KMS-11 (cell line): Measurements from ENCODE around the gene MYPN.

Experiments used
- H2AFZ ChIP-seq: fragments of 200-600 bp; sonication (generic); 2 replicates; pipeline ENCODE4 v1.6.1; 2016; ENCODE audit warnings: antibody characterized with exemption, mixed run types, low read depth
- H3K27ac ChIP-seq: fragments of 200-600 bp; sonication (generic); 2 replicates; pipeline ENCODE4 v1.6.1; 2016; ENCODE audit warnings: mild to moderate bottlenecking, mixed run types
- H3K27me3 ChIP-seq: fragments of 200-600 bp; sonication (generic); 2 replicates; pipeline ENCODE4 v1.6.1; 2017; ENCODE audit warnings: mild to moderate bottlenecking, low read depth, mixed run types, moderate library complexity; ENCODE audit not compliant: insufficient read depth
- H3K36me3 ChIP-seq: fragments of 200-600 bp; sonication (generic); 2 replicates; pipeline ENCODE4 v1.6.1; 2017; ENCODE audit warnings: mild to moderate bottlenecking, mixed run types; ENCODE audit not compliant: insufficient read depth
- H3K4me1 ChIP-seq: fragments of 200-600 bp; sonication (generic); 2 replicates; pipeline ENCODE4 v1.6.1; 2016; ENCODE audit warnings: mild to moderate bottlenecking, low read depth, mixed run types; ENCODE audit not compliant: poor library complexity, severe bottlenecking
- H3K4me2 ChIP-seq: fragments of 200-600 bp; sonication (generic); 2 replicates; pipeline ENCODE4 v1.7.0; 2016; ENCODE audit warnings: mild to moderate bottlenecking, mixed run types
- H3K4me3 ChIP-seq: fragments of 200-600 bp; sonication (generic); IDR thresholded peaks from 2 replicates; pipeline ENCODE4 v1.6.1; 2017; ENCODE audit warnings: low read depth, low read length, mixed read lengths; ENCODE audit not compliant: insufficient read depth
- H3K79me2 ChIP-seq: fragments of 200-600 bp; sonication (generic); 2 replicates; pipeline ENCODE4 v1.6.1; 2016; ENCODE audit warnings: low read depth, mixed run types; ENCODE audit not compliant: insufficient read depth
- H3K9ac ChIP-seq: fragments of 200-600 bp; sonication (generic); 2 replicates; pipeline ENCODE4 v1.6.1; 2016; ENCODE audit warnings: mild to moderate bottlenecking, mixed run types
- H4K20me1 ChIP-seq: fragments of 200-600 bp; sonication (generic); 2 replicates; pipeline ENCODE4 v1.6.1; 2016; ENCODE audit warnings: mild to moderate bottlenecking, mixed run types; ENCODE audit not compliant: insufficient read depth
- CTCF ChIP-seq: fragments of 200-600 bp; sonication (generic); conservative IDR thresholded peaks from 2 replicates; pipeline ENCODE4 v1.6.1; 2017; ENCODE audit warnings: low read depth, mild to moderate bottlenecking, antibody characterized with exemption, low read length, moderate library complexity, mixed read lengths

The MYPN gene

DNA sequence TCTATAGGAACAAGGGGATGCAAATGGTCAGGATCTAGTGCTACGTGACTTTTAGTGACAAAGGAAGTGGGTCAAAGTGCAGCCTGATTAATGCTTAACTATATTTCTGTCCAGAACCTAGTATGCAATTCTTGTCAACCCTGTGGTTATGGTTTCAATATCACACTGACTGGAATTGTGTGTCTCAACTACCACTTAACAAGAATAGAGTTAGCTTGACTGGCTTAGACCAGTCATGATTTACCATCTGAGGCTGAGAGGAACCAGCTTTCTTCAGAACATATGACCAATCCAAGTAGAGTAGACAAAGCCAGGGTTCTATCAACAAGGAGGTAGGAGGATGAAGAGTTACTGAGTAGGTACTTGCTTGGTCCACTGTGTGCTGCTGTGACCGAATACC lies 54.4 kb downstream of the MYPN start:
- no peaks in the 10 kb centered on the region for H3K27me3 ChIP-seq
- no peak for TF ChIP-seq CTCF
- H3K4me2 ChIP-seq = no peak overlapping the region
- H3K9ac ChIP-seq = no peak overlapping the region
- no peaks in the 10 kb centered on the region for H4K20me1 ChIP-seq
- H3K36me3 ChIP-seq = no peaks in the 10 kb centered on the region
- no peaks in the 10 kb centered on the region for H3K4me1 ChIP-seq
- no peak overlapping the region for H3K4me3 ChIP-seq
- no peak overlapping the region for H2AFZ ChIP-seq
- H3K79me2 ChIP-seq = no peaks in the 10 kb centered on the region
- H3K27ac ChIP-seq = no peak overlapping the region

DNA sequence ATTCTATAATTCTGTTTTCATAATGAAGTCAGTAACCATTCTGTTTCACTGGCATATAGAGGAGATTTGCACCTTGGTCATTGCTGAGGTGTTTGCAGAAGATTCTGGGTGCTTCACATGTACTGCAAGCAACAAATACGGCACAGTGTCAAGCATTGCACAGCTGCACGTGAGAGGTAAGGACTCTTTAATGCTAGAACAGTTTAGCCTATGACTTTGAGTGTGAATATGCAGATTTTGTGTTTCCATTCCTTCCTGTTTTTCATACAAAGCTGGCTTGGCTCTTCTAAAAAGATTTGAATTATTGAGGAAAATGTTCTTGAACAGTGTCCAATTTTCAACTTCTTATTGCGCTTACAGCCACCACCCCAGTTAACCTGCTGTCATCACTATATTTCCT lies 56.4 kb downstream of the MYPN start:
- Histone ChIP-seq H3K4me1 (no peaks in the 10 kb centered on the region), H3K9ac (no peak overlapping the region), H3K27me3 (no peaks in the 10 kb centered on the region), H4K20me1 (no peaks in the 10 kb centered on the region), H3K27ac (no peak overlapping the region), H3K79me2 (no peaks in the 10 kb centered on the region), H3K4me2 (no peak overlapping the region), H3K36me3 (no peaks in the 10 kb centered on the region), H2AFZ (no peak overlapping the region), H3K4me3 (no peak overlapping the region)
- no peak for TF ChIP-seq CTCF

GRCh38 chr10:68166871-68167585 lies 57.7 kb downstream of the MYPN start:
- H3K4me2 ChIP-seq = no peak overlapping the region
- no peak overlapping the region for H3K27ac ChIP-seq
- H3K79me2 ChIP-seq = no peaks in the 10 kb centered on the region
- no peaks in the 10 kb centered on the region for H3K4me1 ChIP-seq
- no peaks in the 10 kb centered on the region for H3K27me3 ChIP-seq
- TF ChIP-seq CTCF = no peak
- H4K20me1 ChIP-seq = no peaks in the 10 kb centered on the region
- H3K36me3 ChIP-seq = no peaks in the 10 kb centered on the region
- H3K9ac ChIP-seq = no peak overlapping the region
- no peak overlapping the region for H2AFZ ChIP-seq
- H3K4me3 ChIP-seq = no peak overlapping the region

DNA sequence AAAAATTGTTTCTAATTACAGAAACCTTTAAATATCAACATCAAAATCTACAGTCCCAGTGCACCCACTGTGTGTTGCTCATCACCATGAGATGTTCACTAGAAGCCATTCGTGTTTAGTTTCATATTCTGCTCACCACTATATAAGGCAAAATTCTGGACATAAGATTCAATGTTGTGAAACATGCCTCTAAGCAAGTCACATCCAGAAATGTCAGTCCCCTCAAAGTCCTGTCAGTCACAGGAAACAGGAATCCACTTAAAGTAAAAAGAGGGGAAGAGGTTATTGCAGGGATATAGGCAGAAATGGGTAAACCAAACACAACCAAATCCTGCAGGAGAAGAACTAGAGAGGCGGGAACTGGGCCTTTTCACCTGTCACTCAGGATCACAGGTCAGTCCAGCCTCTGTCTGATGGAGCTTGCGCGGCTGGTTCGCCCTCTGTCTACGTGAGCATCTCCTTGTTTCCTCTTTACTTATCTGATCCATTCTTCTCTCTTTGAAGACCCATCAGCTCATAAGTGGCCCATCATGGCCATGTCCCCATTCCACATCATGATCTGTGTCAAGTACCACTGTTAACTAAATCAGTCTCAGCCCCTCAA lies 58.4 kb downstream of the MYPN start:
- Histone ChIP-seq H3K9ac (no peak overlapping the region), H3K27me3 (no peaks in the 10 kb centered on the region)

More for the DNA sequence above, 58.4 kb downstream of the MYPN start:
- Histone ChIP-seq H3K27ac (no peak overlapping the region), H3K79me2 (no peaks in the 10 kb centered on the region), H3K36me3 (no peaks in the 10 kb centered on the region), H2AFZ (no peak overlapping the region), H3K4me3 (no peak overlapping the region), H3K4me1 (no peaks in the 10 kb centered on the region), H4K20me1 (no peaks in the 10 kb centered on the region), H3K4me2 (no peak overlapping the region)
- no peak for TF ChIP-seq CTCF
